ENCODE results near the gene INTS14.

The INTS14 gene

GRCh38 chr15:65530318-65531111 is 80.4 kb downstream of the INTS14 start, which contains the start of gene HACD3:
HACD3 (plus strand) TSS chr15:65530463; CDS start chr15:65530632, 169 bp downstream.
- DNase-seq (ENCODE audit: low read depth in 2 of 2), result peak; percentile 70 to 87

GRCh38 chr15:65529762-65530317 is 81.1 kb downstream of the INTS14 start:
- no peak for DNase-seq (ENCODE audit: low read depth in 2 of 2)

Data from stimulated activated CD8-positive, alpha-beta memory T cell treated with anti-CD3 and anti-CD28 coated beads, Interleukin-7, amount 100 ng/mL, for 4 hours (primary cell).